Endometrial microvascular endothelial cells (primary cell): ENCODE results near the gene RNF150. TPM values are rescaled to one million over a fixed set of nuclear protein-coding genes. Genes with fewer than 3 reads are reported as not detected.

ENCODE experiments used
- in situ Hi-C: cut with HindIII; loops from 2 replicates; pipeline ENCODE4 v1.10.0; 2017; ENCODE audit warnings: low sequenced_read_pairs, low pct_unique_long_range_greater_than_20kb; ENCODE audit errors: inconsistent ontology term
- total RNA-seq: library from RNA; depleted of rRNA; stranded (reverse); fragments of >200 nt; gene quantifications from one replicate; pipeline ENCODE4 v1.2.3, GENCODE V29; 2015; ENCODE audit errors: inconsistent ontology term

Gene RNF150
- total RNA-seq, 1 donor from 2014 or later: 0.09 TPM

DNA sequence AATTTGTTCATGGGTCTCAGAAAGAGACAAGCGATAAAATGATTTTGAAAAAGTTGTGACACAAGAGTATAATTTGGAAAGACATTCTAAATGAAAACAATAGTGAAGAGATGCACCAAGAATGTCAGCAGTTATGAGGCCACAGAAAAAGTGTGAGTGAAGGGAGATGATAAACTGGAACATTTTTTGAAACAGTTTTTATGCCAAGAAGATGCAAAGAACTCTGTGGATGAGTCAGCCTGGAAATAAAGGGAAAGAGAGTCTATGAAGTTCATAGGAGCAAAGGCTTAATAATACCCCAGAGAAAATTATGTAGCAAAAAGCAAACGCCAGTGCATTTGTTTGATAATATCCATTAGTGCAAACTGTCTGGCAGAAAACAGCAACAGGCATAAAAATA lies 188.7 kb downstream of the RNF150 start:
- in situ Hi-C loops: no loop called here

GRCh38 chr4:140944199-140944515 lies 189.1 kb downstream of the RNF150 start:
- in situ Hi-C loops: no loop called here

GRCh38 chr4:140943486-140944198 lies 189.6 kb downstream of the RNF150 start:
- in situ Hi-C loops: no loop called here

- in situ Hi-C loops: no loop called here
Measured at GRCh38 chr4:140940589-140940988, 192.7 kb downstream of the RNF150 start.

GRCh38 chr4:140937866-140938265 lies 195.4 kb downstream of the RNF150 start:
- in situ Hi-C loops: no loop called here

DNA sequence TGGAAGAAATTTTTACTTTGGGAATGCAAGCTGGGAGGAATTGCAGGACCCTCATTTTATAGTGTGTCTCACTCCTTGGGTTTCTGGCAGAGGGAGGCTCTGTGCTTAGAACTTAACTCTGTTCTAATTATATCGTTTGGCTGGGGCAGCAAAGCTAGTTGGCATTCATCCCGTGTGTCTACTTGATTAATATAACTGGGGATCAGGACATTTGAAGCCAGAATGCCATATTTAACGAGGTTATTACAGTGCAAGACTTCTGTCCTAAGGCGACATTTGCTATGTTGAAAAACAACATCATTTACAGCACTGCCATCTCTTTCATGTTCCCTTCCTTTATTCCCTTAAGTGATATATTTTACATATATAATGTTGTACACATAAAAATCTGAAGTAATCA lies 198.0 kb downstream of the RNF150 start:
- in situ Hi-C loops: no loop called here

DNA sequence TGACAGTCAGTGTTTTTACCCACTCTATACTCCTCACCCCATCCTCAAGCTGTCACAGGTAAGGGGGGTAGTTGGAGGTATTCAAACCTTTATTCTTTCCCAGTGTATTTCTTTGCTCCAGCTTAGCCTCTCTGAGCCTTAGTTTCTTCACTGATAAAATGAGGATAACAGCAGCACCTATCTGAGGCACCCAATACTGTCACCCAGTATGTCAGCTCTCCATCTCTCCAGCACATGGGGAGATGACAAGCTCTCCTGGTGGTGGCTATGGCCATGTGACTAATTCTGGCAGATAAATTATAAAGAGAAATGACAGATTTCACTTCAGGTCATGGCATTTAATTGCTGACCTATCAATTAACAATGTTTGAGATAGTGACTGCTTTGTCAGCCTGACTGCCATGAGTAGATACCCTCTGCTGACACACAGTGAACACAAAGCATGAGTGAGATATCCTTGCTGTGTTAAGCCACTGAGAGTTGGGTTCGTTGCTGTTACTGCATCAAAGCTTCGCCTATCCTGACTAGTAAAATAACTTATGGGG lies 200.7 kb downstream of the RNF150 start:
- in situ Hi-C loops: no loop called here

DNA sequence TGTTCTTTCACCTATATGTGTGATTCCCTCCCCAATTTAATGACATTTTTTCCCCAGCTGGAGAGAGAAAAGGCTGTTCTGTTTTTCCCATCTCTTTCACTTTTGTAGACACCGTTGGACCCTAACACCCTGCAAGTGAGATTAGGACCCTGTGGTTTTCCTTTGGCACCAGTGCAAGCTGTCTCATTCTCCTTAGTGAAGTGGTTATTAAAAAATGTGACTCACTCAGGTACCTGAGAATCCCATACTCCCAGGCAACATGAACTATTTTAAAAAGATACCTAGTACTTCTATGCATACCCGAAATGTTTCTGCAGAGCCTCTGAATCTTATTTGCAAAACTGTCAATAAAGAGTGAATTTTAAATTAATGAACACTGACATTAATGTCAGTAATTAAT lies 201.4 kb downstream of the RNF150 start:
- in situ Hi-C loops: no loop called here

DNA sequence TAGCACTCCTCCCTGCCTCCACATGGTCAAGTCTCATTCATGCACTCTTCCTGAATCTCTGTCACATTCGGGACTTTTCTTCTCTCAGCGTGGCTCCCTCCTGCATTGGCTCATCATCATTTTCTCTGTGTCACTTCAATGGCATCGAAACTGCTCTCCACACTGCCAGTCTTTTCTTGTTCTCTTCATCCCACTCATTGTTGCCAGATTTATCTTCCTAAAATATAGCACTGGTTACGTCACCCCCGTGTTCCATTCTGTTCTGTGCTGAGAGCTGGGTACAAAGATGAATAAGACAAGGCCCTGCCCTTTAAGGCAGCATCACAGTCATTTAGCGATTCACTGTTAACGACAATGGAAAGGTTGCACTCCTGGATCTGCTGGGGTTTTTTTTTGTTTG lies 202.7 kb downstream of the RNF150 start:
- in situ Hi-C loops: no loop called here

DNA sequence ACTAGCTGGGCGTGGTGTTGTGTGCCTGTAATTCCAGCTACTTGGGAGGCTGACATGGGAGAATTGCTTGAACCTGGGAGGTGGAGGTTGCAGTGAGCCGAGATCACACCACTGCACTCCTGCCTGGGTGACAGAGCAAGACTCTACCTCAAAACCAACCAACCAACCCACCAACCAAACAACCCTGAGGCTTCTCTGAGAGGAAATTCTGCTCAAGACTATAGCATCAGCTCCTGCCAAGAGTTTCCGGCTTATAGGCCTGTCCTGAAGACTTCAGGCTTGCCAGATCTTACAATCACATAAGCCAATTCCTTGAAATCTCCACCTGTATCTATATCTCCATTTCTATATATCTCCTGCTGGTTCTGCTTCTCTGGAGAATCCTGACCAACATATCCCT lies 203.3 kb downstream of the RNF150 start:
- in situ Hi-C loops: no loop called here

GRCh38 chr4:140928880-140929279 lies 204.4 kb downstream of the RNF150 start:
- in situ Hi-C loops: no loop called here

- in situ Hi-C loops: no loop called here
Measured at GRCh38 chr4:140926672-140927071, 206.6 kb downstream of the RNF150 start.

- in situ Hi-C loops: no loop called here
Measured at GRCh38 chr4:140925417-140925816, 207.9 kb downstream of the RNF150 start.

DNA sequence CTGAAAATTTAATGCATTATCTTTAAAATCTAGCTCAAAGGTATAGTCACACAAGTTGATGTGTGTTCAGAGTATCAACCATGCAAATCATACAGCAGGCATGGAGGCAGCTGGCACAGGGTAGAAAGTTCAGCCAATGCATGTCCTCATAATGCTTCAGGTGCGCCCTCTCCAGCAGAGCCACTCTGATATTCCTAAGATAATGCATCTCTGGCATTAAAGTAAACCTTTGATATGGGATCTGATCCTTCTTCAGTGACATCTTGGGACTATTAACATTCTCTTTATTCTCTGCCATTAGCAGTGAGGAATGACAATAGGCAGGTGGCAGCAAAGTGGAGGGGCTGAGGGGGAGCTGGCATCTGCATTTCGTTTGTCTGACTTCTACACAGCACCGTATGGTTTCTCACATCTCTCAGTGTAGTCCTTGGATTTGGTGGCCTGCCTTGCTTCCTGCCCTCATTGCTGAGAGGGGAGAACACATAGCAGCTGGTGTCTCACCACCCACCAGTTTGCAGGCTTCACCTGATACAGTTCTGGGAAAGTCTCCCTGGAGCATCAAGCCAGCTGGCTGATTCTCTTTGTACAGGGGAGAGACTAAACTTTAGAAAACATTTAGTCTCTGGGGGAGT lies 208.4 kb downstream of the RNF150 start:
- in situ Hi-C loops: no loop called here

GRCh38 chr4:140906993-140907962 lies 226.0 kb downstream of the RNF150 start:
- in situ Hi-C loops: no loop called here

GRCh38 chr4:140904904-140905303 lies 228.4 kb downstream of the RNF150 start:
- in situ Hi-C loops: no loop called here

DNA sequence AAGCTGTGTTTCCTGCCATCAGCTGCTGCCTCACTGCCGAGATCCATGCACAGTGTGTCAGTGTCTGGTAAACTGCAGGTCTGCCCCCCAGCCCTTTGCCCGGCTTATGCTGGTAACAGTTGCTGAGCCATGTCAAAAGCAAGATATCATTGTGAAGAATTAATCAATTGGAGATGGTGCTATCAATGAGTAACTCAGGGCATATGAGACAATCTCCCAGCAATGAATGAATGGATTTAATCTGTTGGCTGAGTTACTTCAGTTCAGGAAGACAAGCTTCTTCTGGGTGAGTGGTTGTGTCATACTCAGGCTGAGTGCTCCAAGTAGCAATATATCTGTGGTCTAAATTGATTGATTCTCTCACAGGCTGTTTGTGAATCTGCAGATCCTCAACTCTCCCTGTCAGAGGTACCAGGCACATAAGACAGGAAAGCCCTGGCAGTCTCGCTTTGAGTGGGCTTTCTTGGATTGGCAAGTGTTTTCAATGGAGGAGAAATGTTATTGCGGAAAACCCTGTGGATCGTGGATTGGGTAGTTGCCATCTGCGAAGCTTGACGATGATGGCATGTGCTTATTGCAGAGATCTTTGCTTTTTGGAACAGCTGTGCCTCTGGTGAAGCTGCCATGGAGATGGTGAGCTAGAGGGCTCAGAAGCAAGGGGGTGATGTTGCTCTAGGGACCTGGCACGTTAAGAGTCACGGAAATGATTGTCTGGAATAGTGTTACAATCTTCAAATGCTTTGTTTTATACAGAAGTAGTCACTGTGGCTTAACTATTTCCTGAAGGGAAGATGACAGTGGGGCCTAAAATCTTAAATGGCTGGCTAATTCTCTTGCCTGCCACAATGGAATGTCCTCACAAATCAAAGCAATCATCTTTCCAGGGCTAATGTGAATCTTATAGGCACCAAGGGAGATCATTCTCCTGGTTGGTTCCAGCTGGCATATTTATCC lies 229.5 kb downstream of the RNF150 start:
- in situ Hi-C loops: no loop called here

- in situ Hi-C loops: no loop called here
Measured at GRCh38 chr4:140901736-140902336, 231.4 kb downstream of the RNF150 start.
